DMS53 treated with DMSO at 0.1 percent for 48 hours (cell line): ENCODE measurements around the gene RPUSD4.
"Not testable (repeated sequence)": the region's sequence is repeated elsewhere in the genome, so short reads cannot be mapped to it uniquely, and the experiment has no call there.

ENCODE experiments used
- DNase-seq: peaks from one replicate; lab custom pipeline; 2025; ENCODE audit not compliant: unreplicated experiment; lab: John Stamatoyannopoulos, UW

Gene RPUSD4

GRCh38 chr11:126211236-126212088 lies at the start of gene RPUSD4, which contains the start of gene FAM118B:
RPUSD4 (minus strand) TSS chr11:126211650; CDS start chr11:126211638, 12 bp downstream.
FAM118B (plus strand) TSS chr11:126211782; CDS start chr11:126235002, 23,220 bp downstream.
- DNase-seq = peak; percentile 89

- no peak for DNase-seq
Observed at GRCh38 chr11:126257764-126258163, 46.3 kb upstream of the RPUSD4 start.

GRCh38 chr11:126257144-126257543 lies 45.7 kb upstream of the RPUSD4 start:
- DNase-seq = no peak

DNA sequence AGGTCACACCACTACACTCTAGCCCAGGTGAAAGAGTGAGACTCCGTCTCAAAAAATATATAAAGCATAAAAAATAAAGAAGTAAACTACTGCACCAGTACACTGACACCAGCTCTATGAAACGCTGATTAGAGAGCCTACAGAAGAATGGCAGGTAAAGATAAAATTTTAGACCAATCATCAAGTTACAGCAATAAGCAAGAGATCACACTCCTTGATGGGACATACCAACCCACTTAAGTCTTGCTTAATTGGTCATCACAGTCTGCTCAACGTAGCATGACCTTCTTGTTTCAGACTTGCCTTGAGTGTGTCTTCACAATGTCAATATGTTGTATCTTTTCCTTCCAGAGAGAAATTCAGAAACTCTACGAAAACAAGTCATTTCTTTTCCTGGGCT lies 44.8 kb upstream of the RPUSD4 start:
- DNase-seq = no peak

DNA sequence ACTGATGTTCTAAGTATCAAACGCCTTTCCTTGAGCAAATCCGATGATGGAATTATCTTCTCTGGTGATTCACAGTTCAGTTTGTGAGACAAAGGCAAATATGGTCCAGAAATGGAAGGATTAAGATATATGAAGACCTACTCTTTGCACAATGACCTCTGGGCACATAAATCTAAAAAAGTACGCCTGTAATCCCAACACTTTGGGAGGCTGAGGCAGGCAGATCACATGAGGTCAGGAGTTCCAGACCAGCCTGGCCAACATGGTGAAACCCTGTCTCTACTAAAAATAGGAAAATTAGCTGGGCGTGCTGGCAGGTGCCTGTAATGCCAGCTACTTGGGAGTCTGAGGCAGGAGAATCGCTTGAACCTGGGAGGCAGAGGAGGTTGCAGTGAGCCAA lies 44.1 kb upstream of the RPUSD4 start:
- not testable (repeated sequence) for DNase-seq

DNA sequence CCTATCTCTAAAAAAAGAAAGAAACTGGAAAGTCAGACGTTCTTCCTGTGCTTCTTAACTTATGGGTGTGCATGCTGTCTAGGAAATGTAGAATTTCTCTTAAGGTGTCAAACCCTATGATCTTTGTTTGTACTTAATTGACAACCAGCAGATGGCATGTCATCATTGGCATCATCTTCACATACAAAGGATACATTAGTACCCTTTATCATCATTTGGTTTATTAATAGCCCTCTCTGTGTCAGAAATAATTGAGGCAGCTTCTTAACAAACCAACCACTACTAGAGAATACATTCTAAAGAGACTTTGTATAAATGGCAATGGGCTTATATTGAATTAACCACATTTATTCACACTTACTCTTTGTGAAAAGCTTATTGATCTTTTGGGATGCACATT lies 43.4 kb upstream of the RPUSD4 start:
- no peak for DNase-seq

DNA sequence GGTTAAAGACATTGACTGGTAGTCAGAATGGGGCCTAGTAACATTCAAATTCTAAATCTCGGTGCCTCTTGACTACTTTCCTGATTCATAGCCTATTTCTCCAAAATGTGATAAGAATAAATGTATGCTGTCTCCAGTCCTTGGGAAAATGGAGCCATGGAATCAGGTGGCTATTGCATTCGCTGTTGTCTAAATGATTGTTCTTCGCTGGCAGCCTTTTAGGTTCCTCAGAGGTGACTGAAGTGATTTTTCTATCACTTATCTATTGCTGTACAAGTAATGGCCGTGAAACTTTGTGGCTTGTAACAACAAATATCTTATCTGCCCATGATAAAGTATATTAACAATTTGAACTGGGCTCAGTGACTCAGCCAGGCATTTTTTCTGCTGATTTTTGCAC lies 41.8 kb upstream of the RPUSD4 start:
- no peak for DNase-seq

GRCh38 chr11:126246636-126247035 lies 35.2 kb upstream of the RPUSD4 start:
- no peak for DNase-seq

DNA sequence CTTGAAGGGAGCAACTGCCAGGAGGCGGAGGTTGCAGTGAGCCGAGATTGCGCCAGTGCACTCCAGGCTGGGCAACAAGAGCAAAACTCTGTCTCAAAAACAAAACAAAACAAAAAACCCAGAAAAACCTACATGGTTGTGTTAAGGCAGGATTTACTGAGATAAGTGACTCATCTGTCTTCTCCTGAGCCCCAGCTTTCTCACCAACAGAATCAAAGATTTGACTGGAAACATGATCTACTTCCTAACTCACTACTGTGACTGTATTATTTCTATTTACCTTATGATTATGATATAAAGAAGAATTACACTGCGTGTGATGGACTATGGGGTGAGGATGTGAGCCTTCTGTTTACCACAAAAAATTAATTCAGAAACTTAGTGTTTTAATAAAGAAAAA lies 21.9 kb upstream of the RPUSD4 start:
- no peak for DNase-seq

- no peak for DNase-seq
Observed at GRCh38 chr11:126232683-126233082, 21.2 kb upstream of the RPUSD4 start.

GRCh38 chr11:126231725-126232459 lies 20.4 kb upstream of the RPUSD4 start:
- DNase-seq = no peak

DNA sequence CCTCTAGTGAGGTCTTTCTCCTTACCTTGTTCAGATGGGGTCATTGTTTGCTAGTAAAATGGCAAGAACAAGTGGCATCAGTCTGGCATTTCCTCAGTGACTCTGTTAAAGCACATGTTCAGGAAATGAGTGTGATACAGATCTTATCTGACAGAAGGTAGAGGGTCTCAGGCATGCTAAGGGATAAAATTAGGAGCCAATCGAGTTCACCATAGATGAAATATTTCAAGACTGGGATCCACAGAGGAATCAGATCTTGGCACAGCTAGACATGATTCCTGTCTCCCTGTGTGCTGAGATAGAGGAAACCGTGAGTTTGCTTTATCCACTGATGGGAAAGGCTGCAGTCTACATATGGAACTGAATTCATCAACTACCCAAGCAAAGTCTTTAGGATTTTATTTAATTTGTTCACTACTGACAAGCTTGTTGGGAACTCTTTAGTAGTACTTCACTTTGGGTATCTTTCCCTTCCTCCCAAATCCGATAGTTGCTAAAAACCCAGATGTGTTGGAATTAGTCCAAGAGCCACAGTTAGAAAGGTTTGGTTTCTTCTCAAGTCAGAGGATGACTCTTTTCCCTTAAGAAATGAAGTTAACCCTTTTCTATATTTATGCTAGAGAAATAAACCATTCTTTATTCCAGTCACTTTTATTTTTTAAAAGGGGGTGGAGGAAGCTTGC lies 18.5 kb upstream of the RPUSD4 start:
- no peak for DNase-seq

GRCh38 chr11:126226334-126227084 lies 15.1 kb upstream of the RPUSD4 start:
- no peak for DNase-seq

DNA sequence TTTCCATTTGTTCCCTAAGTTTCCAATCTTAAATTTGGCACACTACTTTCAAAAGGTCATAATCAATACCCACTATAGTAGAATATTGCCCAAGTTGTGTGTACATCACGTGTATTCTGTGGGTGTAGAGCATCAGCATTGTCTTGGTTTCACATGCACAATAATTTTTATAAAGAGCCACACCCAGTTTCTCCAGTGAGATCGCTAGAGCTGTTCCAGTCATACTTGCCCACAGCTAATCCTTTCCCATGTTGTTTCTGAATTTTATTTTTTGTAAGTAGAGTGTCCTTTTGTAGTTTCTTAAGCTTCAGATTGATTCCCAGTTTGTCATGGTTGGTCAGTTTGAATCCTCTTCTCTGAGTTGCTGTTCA lies 13.8 kb upstream of the RPUSD4 start:
- no peak for DNase-seq

GRCh38 chr11:126224647-126225294 lies 13.3 kb upstream of the RPUSD4 start:
- no peak for DNase-seq

GRCh38 chr11:126219547-126219946 lies 8.1 kb upstream of the RPUSD4 start:
- DNase-seq = no peak

- DNase-seq = no peak
Observed at GRCh38 chr11:126217491-126217890, 6.0 kb upstream of the RPUSD4 start.

DNA sequence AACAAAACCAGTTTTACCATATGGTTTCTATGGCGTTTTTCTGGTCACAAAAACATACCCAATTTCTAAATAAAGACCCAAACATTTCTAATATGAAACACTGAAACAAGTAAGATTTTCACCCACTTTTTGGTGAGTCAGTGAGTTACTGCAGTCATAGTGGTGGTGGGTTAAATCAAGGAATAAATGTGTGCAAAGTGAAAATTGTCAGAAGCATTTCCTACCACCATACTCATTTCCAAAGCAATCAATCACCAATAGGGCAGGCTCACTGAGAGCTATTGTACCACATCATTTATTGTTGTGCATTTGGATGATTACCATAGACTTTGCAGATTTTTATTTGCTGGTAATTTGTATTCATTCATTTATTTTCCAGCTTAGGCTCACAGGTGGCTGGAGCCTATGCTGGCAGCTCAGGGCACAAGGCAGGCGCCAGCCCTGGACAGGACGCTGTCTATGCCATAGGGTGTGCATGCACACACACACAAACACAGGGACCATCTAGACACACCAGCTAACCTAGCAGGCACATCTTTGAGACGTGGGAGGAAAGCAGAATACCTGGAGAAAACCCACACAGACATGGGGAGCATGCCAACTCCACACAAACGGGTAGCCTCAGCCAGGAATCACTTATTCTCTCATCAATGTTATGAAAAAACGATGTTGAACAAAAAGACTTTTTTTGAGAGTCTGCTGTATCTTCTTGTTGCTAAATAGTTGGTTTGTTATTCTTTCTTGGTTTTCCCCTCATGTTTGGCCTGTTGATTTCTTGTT lies 5.3 kb upstream of the RPUSD4 start:
- no peak for DNase-seq

DNA sequence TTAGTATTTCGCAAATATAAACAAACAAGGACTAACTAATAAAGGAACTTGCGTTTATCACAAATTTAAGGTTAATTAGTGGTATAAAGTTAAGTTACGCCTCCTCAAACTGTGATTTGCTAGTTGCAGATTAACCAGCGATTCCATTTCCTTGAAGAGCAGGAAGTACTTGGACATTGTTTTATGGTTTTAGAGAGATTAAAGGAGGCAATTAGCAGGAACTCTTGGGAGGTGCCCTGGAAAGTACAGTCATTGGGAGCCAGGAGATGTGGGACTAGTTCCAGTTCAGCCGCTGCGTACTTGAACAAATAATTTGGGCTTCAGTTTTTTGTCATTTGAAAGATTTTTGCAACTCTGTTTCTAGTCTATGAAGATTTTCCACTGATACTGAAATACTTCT lies 3.4 kb upstream of the RPUSD4 start:
- no peak for DNase-seq

- DNase-seq = no peak
Observed at GRCh38 chr11:126214441-126214840, 3.0 kb upstream of the RPUSD4 start.
